Liver (tissue), 9 donors: ENCODE measurements around the gene DZIP1. TPM values are rescaled to one million over a fixed set of nuclear protein-coding genes. Genes with fewer than 3 reads are reported as not detected.

Source experiments
- DNase-seq: peaks from one replicate; pipeline ENCODE4 v3.0.0-alpha.2; 2017; ENCODE audit warnings: low spot score
- H3K27ac ChIP-seq, 2 donors: one replicate each; pipeline ENCODE4 v1.7.0; 2013; ENCODE audit warnings: inconsistent platforms in 2 of 2, low read length in 2 of 2, control low read depth in 1 of 2, low read depth in 1 of 2, mild to moderate bottlenecking in 1 of 2
- H3K27me3 ChIP-seq, 4 donors: one replicate each; pipeline versions ENCODE4 v1.6.1 to v1.7.0; 2013; ENCODE audit warnings: low read length in 3 of 4, inconsistent platforms in 1 of 4, mild to moderate bottlenecking in 1 of 4, moderate library complexity in 1 of 4; ENCODE audit not compliant: control insufficient read depth in 4 of 4, insufficient read depth in 4 of 4
- H3K36me3 ChIP-seq, 4 donors: one replicate each; pipeline versions ENCODE4 v1.6.1 to v1.7.0; 2013; ENCODE audit warnings: low read length in 3 of 4, mild to moderate bottlenecking in 3 of 4, low read depth in 1 of 4, moderate library complexity in 1 of 4; ENCODE audit not compliant: control insufficient read depth in 4 of 4, insufficient read depth in 3 of 4
- H3K4me1 ChIP-seq, 4 donors: one replicate each; pipeline versions ENCODE4 v1.6.1 to v1.7.0; 2013; ENCODE audit warnings: low read length in 3 of 4, mild to moderate bottlenecking in 3 of 4, moderate library complexity in 1 of 4; ENCODE audit not compliant: control insufficient read depth in 4 of 4, insufficient read depth in 4 of 4
- H3K4me3 ChIP-seq, 3 donors: one replicate each; pipeline versions ENCODE4 v1.6.1 to v1.7.0; 2013; ENCODE audit warnings: low read length in 3 of 3, control low read depth in 1 of 3, low read depth in 1 of 3, mild to moderate bottlenecking in 1 of 3
- H3K9ac ChIP-seq, 2 donors: one replicate each; pipeline ENCODE4 v1.7.0; 2013; ENCODE audit warnings: low read length in 2 of 2, mild to moderate bottlenecking in 2 of 2, moderate library complexity in 2 of 2, control low read depth in 1 of 2, low read depth in 1 of 2
- H3K9me3 ChIP-seq, 4 donors: one replicate each; pipeline versions ENCODE4 v1.6.1 to v1.7.0; 2013; ENCODE audit warnings: low read length in 3 of 4; ENCODE audit not compliant: control insufficient read depth in 4 of 4
- ATF3 ChIP-seq: IDR thresholded peaks from 2 replicates; pipeline ENCODE4 v1.6.1; 2016; ENCODE audit warnings: antibody characterized with exemption
- EGR1 ChIP-seq, 2 donors: IDR thresholded peaks; 2 replicates each; pipeline ENCODE4 v1.6.1; 2016 to 2018; ENCODE audit warnings: antibody characterized with exemption in 2 of 2, low read depth in 2 of 2
- FOXA1 ChIP-seq: IDR thresholded peaks from 2 replicates; pipeline ENCODE4 v1.6.1; 2016; ENCODE audit warnings: antibody characterized with exemption
- FOXA2 ChIP-seq: IDR thresholded peaks from 2 replicates; pipeline ENCODE4 v1.6.1; 2016; ENCODE audit warnings: antibody characterized with exemption
- GABPA ChIP-seq, 2 donors: IDR thresholded peaks in 1 of 2; conservative IDR thresholded peaks in 1 of 2; 2 replicates each; pipeline ENCODE4 v1.6.1; 2016; ENCODE audit warnings: antibody characterized with exemption in 2 of 2, mild to moderate bottlenecking in 1 of 2, moderate library complexity in 1 of 2
- HNF4A ChIP-seq, 2 donors: conservative IDR thresholded peaks; 2 replicates each; pipeline ENCODE4 v1.6.1; 2016; ENCODE audit warnings: antibody characterized with exemption in 2 of 2, mild to moderate bottlenecking in 2 of 2
- HNF4G ChIP-seq: IDR thresholded peaks from 2 replicates; pipeline ENCODE4 v1.6.1; 2016; ENCODE audit warnings: antibody characterized with exemption
- JUND ChIP-seq, 2 donors: IDR thresholded peaks; 2 replicates each; pipeline ENCODE4 v1.6.1; 2016; ENCODE audit warnings: antibody characterized with exemption in 2 of 2
- MAX ChIP-seq: IDR thresholded peaks from 2 replicates; pipeline ENCODE4 v1.6.1; 2016; ENCODE audit warnings: antibody characterized with exemption
- NR2F2 ChIP-seq: IDR thresholded peaks from 2 replicates; pipeline ENCODE4 v1.6.1; 2016; ENCODE audit warnings: antibody characterized with exemption
- RAD21 ChIP-seq, 2 donors: IDR thresholded peaks; 2 replicates each; pipeline ENCODE4 v1.6.1; 2016; ENCODE audit warnings: antibody characterized with exemption in 2 of 2, mild to moderate bottlenecking in 2 of 2
- REST ChIP-seq: IDR thresholded peaks from 2 replicates; pipeline ENCODE4 v1.6.1; 2016; ENCODE audit warnings: antibody characterized with exemption, mild to moderate bottlenecking
- RXRA ChIP-seq, 2 donors: IDR thresholded peaks; 2 replicates each; pipeline ENCODE4 v1.6.1; 2017 to 2018; ENCODE audit warnings: antibody characterized with exemption in 2 of 2, mild to moderate bottlenecking in 1 of 2
- SP1 ChIP-seq: IDR thresholded peaks from 2 replicates; pipeline ENCODE4 v1.6.1; 2018; ENCODE audit warnings: antibody characterized with exemption, mild to moderate bottlenecking
- TAF1 ChIP-seq: conservative IDR thresholded peaks from 2 replicates; pipeline ENCODE4 v1.6.1; 2016; ENCODE audit warnings: antibody characterized with exemption, mild to moderate bottlenecking
- YY1 ChIP-seq: IDR thresholded peaks from 2 replicates; pipeline ENCODE4 v1.6.1; 2016; ENCODE audit warnings: antibody characterized with exemption, mild to moderate bottlenecking
- ZBTB33 ChIP-seq: IDR thresholded peaks from 2 replicates; pipeline ENCODE4 v1.6.1; 2016; ENCODE audit warnings: antibody characterized with exemption
- WGBS: extraction: QIAGEN DNeasy Blood & Tissue Kit; methylation state at CpG from one replicate; pipeline ENCODE4 v1.1.7; 2013; 5-methylcytosine and 5-hydroxymethylcytosine counted together
- polyA plus RNA-seq, 2 donors: library from polyadenylated mRNA; stranded (reverse) in 1 of 2; unstranded in 1 of 2; fragments of 200-250 nt in 1 of 2; fragments of >200 nt in 1 of 2; fragmentation: Nextera tagmentation in 1 of 2; extraction: Ambion mirVana in 1 of 2; gene quantifications; one replicate each; pipeline versions ENCODE4 v1.2.1 to v1.2.3, GENCODE V29; 2013 to 2015
- total RNA-seq, 2 donors: library from RNA; depleted of rRNA; stranded (reverse); fragments of >200 nt; gene quantifications; one replicate each; pipeline ENCODE4 v1.2.3, GENCODE V29; 2014
- TF ChIP-seq, protein P1 (sequence below): fragments of 150-350 bp; IDR thresholded peaks from 2 replicates; pipeline ENCODE4 v1.5.1; 2017; ENCODE audit warnings: improper control_type of control experiment, low read depth, low read length; ENCODE audit not compliant: missing input control
- donor health status: healthy.
- donor health status: healthy.
- donor health status: healthy.
- donor health status: healthy.
- donor health status: healthy.

The DZIP1 gene
- total and polyA plus RNA-seq, 4 donors = 0.46 to 2.0 (median 1.3) TPM

DNA sequence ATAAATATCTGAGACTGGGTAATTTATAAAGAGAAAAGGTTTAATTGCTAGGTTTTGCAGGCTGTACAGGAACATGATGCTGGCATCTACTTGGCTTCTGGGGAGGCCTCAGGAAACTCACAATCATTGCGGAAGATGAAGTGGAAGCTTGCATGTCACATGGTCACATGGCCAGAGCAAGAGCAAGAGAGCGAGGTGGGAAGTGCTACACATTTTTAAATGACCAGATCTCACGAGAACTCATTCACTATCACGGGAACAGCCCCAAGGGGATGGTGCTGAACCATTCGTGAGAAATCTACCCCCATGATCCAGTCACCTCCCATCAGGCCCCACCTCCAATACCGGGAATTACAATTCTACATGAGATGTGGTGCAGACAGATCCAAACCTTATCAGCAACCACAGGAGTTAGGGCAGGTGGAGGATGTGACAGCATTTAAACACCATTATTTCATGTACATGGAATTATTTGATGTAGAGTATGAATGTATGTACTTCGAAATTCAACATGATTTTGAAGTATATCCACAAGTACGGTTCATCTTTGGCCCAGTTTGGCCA, 102.5 kb downstream of the DZIP1 start:
- no peaks in the 10 kb centered on the region for H3K4me1 ChIP-seq
- no peak overlapping the region for H3K4me3 ChIP-seq
- H3K9me3 ChIP-seq = no peaks in the 10 kb centered on the region
- H3K27ac ChIP-seq = no peak overlapping the region
- 88% methylated on average over 8 of the region's 8 CpGs for WGBS
- peaks cover 0 to 2% (median 0%) of the 10 kb centered on the region in 4 donors for H3K27me3 ChIP-seq
- DNase-seq = no peak
- H3K36me3 ChIP-seq = no peaks in the 10 kb centered on the region
- H3K9ac ChIP-seq = no peak overlapping the region
- no peak for TF ChIP-seq REST
- TF ChIP-seq SP1 = no peak
- no peak for TF ChIP-seq YY1
- TF ChIP-seq FOXA1 = no peak
- no peak for TF ChIP-seq GABPA (IDR thresholded peaks at IDR 0.05 in 1 of 2, conservative IDR thresholded peaks at IDR 0.05 in 1 of 2)
- TF ChIP-seq HNF4A (conservative IDR thresholded peaks at IDR 0.05) = no peak
- no peak for TF ChIP-seq ATF3

GRCh38 chr13:95541308-95541707, 103.2 kb downstream of the DZIP1 start:
- no peak for DNase-seq
- Histone ChIP-seq H3K9me3 (no peaks in the 10 kb centered on the region), H3K27me3 (no peaks in the 10 kb centered on the region), H3K36me3 (no peaks in the 10 kb centered on the region), H3K4me3 (no peak overlapping the region), H3K27ac (no peak overlapping the region), H3K9ac (no peak overlapping the region), H3K4me1 (peaks cover 0 to 1% (median 0%) of the 10 kb centered on the region in 4 donors)
- 62% methylated on average over 2 of the region's 2 CpGs for WGBS
- TF ChIP-seq NR2F2 (no peak), SP1 (no peak), FOXA1 (no peak), JUND (IDR thresholded peaks at IDR 0.05) (no peak), REST (no peak), MAX (no peak), TAF1 (no peak), RXRA (IDR thresholded peaks at IDR 0.05) (no peak), FOXA2 (no peak), ZBTB33 (no peak), ATF3 (no peak), HNF4A (conservative IDR thresholded peaks at IDR 0.05) (no peak), RAD21 (IDR thresholded peaks at IDR 0.05) (no peak), YY1 (no peak), EGR1 (IDR thresholded peaks at IDR 0.05; ENCODE audit: low read depth in 2 of 2) (no peak), HNF4G (no peak), GABPA (IDR thresholded peaks at IDR 0.05 in 1 of 2, conservative IDR thresholded peaks at IDR 0.05 in 1 of 2) (no peak)
- TF ChIP-seq, protein P1, sequence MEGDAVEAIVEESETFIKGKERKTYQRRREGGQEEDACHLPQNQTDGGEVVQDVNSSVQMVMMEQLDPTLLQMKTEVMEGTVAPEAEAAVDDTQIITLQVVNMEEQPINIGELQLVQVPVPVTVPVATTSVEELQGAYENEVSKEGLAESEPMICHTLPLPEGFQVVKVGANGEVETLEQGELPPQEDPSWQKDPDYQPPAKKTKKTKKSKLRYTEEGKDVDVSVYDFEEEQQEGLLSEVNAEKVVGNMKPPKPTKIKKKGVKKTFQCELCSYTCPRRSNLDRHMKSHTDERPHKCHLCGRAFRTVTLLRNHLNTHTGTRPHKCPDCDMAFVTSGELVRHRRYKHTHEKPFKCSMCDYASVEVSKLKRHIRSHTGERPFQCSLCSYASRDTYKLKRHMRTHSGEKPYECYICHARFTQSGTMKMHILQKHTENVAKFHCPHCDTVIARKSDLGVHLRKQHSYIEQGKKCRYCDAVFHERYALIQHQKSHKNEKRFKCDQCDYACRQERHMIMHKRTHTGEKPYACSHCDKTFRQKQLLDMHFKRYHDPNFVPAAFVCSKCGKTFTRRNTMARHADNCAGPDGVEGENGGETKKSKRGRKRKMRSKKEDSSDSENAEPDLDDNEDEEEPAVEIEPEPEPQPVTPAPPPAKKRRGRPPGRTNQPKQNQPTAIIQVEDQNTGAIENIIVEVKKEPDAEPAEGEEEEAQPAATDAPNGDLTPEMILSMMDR = no peak
